Brain microvascular endothelial cell (primary cell): ENCODE results near the gene NFAM1.
A peak's percentile ranks its signal among the peaks of the same experiment; 100 is the strongest.

ENCODE experiments used
- DNase-seq: peaks from one replicate; pipeline ENCODE4 v3.0.0-alpha.2; 2020
- H3K27ac ChIP-seq: fragments of 250-450 bp; sonication (Bioruptor Pico); 2 replicates; pipeline ENCODE4 v1.5.1; 2020; ENCODE audit warnings: mild to moderate bottlenecking, moderate library complexity
- H3K27me3 ChIP-seq: fragments of 250-450 bp; sonication (Bioruptor Pico); replicated peaks from 2 replicates; pipeline ENCODE4 v1.5.1; 2020; ENCODE audit warnings: mild to moderate bottlenecking
- H3K36me3 ChIP-seq: fragments of 250-450 bp; sonication (Bioruptor Pico); replicated peaks from 2 replicates; pipeline ENCODE4 v1.5.1; 2020; ENCODE audit warnings: mild to moderate bottlenecking
- H3K4me3 ChIP-seq: 2 replicates; pipeline ENCODE4 v1.5.1; 2011; ENCODE audit warnings: low read depth, mild to moderate bottlenecking, control low read depth, low read length, moderate library complexity
- CTCF ChIP-seq: IDR thresholded peaks from 2 replicates; pipeline ENCODE4 v1.5.1; 2011; ENCODE audit warnings: low read depth, mild to moderate bottlenecking, moderate library complexity, low read length, control low read depth, inconsistent platforms; ENCODE audit errors: missing control alignments
- in situ Hi-C: cut with HindIII; loops from 2 replicates; pipeline ENCODE4 v1.10.0; 2017; ENCODE audit warnings: low sequenced_read_pairs, low pct_ligation_motif_present

NFAM1 gene

GRCh38 chr22:42365111-42365865, 66.9 kb downstream of the NFAM1 start:
- in situ Hi-C loops, result no loop called here
- no peaks in the 10 kb centered on the region for H3K36me3 ChIP-seq
- H3K27ac ChIP-seq, result no peak overlapping the region
- DNase-seq, result no peak
- no peak for TF ChIP-seq CTCF
- no peak overlapping the region for H3K4me3 ChIP-seq
- H3K27me3 ChIP-seq, result peaks cover 31% of the 10 kb centered on the region

GRCh38 chr22:42364604-42365110, 67.5 kb downstream of the NFAM1 start:
- DNase-seq, result peak; percentile 9
- Histone ChIP-seq H3K4me3 (no peak overlapping the region), H3K36me3 (no peaks in the 10 kb centered on the region), H3K27me3 (peaks cover 31% of the 10 kb centered on the region), H3K27ac (no peak overlapping the region)
- TF ChIP-seq CTCF, result no peak
- in situ Hi-C loops, result no loop called here

- Histone ChIP-seq H3K36me3 (no peaks in the 10 kb centered on the region), H3K27me3 (peaks cover 30% of the 10 kb centered on the region), H3K4me3 (no peak overlapping the region), H3K27ac (no peak overlapping the region)
- DNase-seq, result no peak
- in situ Hi-C loops, result no loop called here
- TF ChIP-seq CTCF, result no peak
These were observed 68.3 kb downstream of the NFAM1 start for GRCh38 chr22:42363892-42364291.

- H3K4me3 ChIP-seq, result no peak overlapping the region
- no peak overlapping the region for H3K27ac ChIP-seq
- no peak for TF ChIP-seq CTCF
- no peak for DNase-seq
- in situ Hi-C loops, result no loop called here
- no peaks in the 10 kb centered on the region for H3K36me3 ChIP-seq
- H3K27me3 ChIP-seq, result peaks cover 7% of the 10 kb centered on the region
These were observed 70.7 kb downstream of the NFAM1 start for GRCh38 chr22:42361523-42361922.

GRCh38 chr22:42360348-42360747, 71.9 kb downstream of the NFAM1 start:
- no peak for TF ChIP-seq CTCF
- no peak for DNase-seq
- Histone ChIP-seq H3K36me3 (no peaks in the 10 kb centered on the region), H3K27ac (no peak overlapping the region), H3K27me3 (peaks cover under 1% of the 10 kb centered on the region), H3K4me3 (no peak overlapping the region)
- in situ Hi-C loops, result no loop called here
